Skeletal muscle cell (primary cell): ENCODE results near the gene GSK3A.
A peak's percentile ranks its signal among the peaks of the same experiment; 100 is the strongest.

Source experiments
- DNase-seq: peaks from one replicate; pipeline ENCODE4 v3.0.0-alpha.2; 2010; ENCODE audit warnings: low read depth
- H3K4me3 ChIP-seq: 2 replicates; pipeline ENCODE4 v1.5.1; 2011; ENCODE audit warnings: low read depth, mild to moderate bottlenecking, control low read depth, low read length, moderate library complexity

Gene GSK3A

DNA sequence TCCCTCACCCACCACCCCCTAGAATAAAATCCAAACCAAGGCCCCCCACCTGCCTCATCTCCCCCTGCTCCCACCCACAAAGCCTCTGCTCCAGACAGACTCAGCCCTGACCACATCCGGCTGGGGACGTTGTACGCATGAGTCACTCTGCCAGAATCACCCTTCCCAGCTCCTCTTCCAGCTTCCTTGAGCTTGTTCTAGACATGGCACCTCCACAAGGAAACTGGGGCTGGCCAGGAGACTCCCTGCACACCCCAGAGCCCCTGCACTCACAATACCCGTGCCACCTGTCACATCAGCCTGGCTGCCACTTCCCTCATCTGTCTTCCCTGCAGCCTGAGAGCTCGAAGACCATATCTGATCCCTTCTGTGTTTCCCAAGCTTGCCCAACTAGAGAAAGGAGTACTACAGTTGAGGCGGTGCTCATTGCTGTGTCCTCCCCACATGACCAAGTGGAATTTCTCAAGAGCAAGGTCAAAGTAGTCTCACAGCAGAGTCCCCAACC is 34.6 kb downstream of the GSK3A start:
- DNase-seq: peak; percentile 55
- no peak overlapping the region for H3K4me3 ChIP-seq

DNA sequence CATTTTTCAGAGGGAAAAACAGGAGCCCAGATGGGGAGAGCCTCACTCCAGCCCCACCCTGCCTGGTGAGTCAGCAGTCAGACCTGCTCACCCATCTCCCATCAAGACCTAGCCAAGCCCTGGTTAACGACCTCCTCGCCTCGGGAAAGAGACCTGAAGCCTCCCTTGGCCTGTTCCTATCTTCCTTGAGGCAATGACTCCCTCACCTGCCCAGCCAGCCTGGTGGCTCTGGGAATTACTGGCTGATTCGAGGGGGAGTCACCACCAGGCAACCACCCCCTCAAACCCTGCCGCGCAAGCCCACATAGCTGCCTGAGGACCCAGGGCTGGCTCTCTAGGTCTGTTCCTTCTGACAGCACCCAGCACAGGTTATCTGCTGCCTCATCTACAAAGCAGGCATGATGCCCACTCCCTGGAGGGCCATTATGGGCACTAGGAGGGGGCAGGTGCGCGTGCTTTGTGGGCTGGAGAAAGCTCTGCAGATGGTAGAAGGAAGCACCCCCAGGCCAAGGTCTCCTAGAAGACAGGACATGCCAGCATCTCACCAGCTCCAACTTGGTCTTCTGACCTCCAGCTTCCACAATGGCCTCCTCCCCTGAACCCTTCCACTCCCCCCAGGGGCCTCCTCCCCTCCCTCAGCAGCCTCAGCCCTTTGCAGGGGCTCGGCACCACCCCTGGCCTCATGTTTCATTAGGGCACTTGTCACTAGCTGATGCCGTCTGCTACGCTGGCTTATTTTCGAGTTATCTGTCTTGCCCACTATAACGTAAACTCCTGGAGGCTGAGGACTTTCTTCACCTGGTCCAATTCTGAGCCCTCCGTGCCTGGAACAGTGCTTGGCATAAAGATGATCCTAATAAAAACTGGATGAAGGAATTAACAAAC is 35.3 kb downstream of the GSK3A start:
- no peak overlapping the region for H3K4me3 ChIP-seq
- no peak for DNase-seq

DNA sequence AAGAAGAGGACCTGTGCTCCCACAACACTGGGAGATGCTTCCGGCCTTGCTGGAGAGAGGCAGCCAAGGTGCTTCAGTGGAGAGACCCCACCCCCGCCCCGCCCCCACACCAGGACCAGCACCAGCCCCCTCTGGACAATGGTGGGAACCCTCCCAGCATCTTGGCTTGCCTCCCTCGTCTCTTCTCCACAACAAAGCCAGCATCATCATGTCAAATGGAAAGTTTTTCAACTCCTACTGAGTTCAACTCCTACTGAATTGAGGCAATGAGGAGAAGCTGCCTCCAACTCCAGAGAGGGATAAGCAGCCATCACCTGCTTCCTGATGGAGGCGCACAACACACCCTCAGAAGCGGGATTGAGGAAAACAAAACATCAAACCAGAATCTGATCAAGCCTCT is 37.7 kb downstream of the GSK3A start:
- H3K4me3 ChIP-seq: no peak overlapping the region
- no peak for DNase-seq

DNA sequence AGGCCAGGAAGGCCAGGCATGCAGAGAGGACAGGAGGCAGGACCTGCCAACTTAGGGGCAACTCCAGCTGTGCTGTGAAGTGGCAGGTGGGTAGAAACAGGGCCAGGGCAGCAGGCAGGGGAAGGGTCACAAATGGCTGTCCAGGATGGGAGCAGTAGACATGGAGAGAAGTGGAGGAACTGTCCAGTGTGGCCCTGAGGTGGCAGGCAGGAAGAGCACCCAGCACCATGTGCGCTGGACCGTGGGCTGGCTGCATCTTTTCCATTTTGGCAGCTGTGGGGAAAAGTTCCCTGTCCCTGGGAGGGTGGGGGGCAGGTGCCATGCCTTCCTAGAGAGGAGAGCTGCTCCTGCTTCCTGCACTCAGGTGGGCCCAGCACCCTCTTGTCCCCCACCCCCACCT is 38.7 kb downstream of the GSK3A start:
- no peak overlapping the region for H3K4me3 ChIP-seq
- DNase-seq: no peak

DNA sequence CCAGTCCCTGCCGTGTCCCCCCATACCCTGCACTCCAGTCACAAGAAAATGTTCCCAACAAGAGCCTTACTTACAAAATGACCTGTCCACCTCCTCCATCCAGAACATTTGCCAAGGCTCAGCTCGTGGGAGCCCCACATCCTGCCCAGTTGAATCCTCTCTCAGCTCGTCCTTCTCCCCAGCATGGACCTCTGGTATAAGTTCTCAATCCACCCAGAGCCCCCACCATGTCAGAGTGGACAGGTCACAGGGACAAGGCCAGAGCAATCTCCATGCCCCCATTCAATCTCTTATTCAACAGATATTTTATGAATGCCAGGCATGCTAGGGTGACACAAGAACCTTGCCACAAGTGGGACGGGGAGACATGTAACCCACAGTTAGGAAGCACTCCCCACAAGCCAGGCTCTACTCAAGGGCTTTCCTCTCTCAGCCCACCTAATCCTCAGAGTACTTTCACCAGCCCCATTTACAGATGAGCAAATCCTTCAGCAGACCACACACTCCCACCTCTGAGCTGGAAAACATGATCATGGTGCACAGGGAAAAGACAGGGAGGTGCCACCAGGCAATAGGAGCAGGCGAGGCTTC is 40.0 kb downstream of the GSK3A start:
- no peak for DNase-seq
- H3K4me3 ChIP-seq: no peak overlapping the region

DNA sequence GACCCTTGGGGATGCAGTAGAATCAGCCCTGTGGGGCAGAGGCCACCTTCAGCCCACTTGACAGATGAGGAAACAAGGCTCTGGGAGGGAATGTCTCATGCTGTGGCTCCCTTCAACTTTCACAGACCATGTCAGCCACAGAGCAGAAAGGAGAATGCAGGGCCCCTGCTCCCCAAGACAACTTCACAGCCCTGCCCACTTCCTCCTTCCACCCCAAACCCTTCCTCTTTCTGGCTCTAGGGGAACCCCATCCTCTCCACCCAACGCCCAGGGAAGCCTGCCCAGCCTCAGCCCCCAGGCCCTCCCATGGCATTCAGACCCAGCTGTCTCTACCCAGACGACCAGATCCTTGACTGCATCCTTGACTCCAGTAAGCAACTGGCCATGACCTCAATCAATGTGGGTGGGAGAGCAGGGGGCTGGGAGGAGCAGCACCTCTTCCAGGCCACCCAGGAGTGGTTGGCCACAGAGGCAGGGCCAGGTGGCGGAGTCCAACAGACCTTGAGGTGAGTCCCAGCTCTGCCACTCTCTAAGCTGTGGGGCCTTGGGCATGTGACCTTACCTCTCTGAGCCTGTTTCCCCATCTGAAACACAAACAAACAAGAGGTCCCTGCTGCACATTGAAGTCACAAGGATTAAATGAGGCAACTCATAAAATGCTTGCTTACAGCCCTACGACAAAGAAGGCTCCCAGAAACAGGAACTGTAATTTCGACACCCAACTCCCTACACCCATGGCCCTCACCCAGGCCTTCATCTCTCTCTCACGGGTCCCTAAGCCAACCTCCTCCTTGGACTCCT is 40.7 kb downstream of the GSK3A start:
- no peak overlapping the region for H3K4me3 ChIP-seq
- no peak for DNase-seq

DNA sequence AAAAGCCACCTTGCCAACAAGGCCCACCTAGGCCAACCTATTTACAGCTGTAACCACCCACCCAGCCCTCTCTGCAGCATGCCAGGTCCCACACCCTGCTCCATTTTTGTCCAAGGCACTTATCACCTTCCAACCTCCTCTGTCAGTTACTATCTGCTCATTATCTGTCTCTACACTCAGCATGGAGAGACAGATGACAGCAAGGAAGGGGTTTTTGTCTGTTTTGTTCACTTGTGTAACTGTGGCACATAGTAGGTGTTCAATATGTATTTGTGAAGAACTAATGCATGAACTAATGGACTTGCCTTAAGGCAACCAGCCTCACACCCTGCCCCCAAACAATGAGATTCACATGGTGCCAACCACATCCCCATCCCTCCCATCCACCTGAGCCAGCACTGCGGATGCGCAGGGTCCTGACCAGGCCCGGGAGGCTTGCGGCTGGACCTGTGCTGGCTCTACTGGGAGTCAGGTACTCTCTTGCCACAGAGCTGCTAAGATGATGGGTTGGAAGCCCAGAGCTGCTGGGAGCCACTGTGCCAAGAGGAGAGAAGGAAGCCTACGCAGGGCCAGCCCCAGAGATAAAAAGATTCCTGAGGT is 42.2 kb downstream of the GSK3A start:
- no peak overlapping the region for H3K4me3 ChIP-seq
- no peak for DNase-seq

DNA sequence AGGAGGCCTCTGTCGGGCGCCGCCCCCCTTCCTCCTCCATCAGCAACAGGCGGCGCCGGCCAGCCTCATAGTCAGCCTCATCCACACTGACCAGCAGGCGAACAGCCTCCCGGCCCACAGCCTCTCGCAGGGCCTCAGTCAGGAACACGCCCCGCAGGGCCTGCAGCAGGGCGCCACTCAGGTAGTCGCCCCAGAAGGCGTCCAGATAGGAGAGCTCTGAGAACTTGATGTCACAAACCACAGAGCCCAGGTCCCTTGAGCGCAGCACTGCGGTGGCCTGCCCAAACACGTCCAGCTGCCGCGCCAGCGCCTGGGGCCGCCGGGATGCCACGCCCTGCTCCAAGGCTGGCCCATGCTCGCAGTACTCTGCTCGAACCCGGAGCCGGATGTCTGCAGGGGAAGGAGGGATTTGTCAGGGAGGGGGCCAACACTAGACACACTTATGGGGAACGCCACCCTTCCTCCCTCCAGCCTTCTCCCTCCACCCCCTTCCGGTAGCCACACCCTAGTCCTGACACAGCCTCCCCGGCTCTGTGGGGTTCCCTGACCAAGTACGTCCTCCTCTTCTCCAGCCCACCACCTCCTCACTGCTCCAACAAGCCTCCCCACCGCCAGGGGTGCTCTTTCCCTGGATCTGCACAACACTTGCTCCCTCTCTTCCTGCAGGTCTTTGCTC is 42.8 kb downstream of the GSK3A start:
- no peak for DNase-seq
- no peak overlapping the region for H3K4me3 ChIP-seq

DNA sequence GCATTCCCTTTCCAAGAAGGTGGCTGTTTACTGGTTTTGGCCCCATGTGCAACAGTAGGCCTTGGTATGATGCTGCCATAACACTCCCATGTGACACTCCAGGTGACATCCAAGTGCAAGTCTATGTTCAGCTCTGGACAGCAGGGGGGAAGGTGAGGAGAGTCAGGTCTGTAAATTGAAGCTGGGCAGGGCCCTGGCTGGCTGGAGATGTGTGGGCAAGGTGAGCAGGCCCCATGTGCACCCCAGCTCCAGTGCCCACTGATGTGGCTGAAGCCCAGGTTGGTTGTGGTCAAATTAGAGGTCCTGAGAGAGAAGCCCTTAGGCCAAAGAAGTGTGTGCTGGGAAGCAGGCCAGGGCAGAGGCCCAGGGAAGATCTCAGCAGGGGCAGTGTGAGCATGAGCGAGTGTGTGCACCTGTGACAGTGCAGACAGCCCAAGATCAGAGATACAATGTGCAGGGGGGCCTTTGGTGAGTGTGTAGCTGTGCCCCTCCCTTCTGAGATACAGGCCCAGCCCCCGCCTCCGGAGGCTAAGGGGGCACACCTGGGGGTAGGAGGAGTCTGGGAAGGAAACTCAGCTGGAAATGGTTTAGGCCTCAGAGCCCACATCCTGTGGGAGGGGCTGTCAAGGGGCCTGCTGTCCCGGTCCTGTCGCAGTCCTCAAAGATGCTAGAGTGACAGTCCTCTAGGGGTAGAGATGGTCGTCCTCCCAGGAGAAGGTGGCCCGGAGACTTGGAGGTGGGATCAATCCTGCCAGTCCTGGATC is 43.5 kb downstream of the GSK3A start:
- H3K4me3 ChIP-seq: no peak overlapping the region
- DNase-seq: no peak

DNA sequence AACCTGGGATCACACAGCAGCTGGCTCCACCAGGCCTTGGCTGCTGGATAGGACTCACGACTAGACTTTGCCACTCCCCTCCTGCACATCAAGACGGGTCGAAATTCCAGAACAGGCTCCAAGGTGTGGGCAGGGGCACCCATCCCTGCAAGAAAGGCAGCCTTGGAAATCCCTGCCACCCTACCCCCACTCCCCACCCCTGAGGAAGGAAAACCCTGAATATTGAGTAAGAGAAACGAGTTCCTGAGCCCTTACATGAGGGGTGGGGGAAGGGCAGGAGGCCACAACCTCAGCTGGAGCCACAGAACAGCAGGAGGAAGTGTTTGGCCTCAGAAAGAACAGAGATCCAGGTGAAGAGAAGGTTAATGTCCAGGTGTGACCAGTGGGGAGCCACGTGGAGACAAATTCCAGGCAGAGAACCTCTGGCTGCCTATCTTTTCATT is 45.0 kb downstream of the GSK3A start:
- no peak for DNase-seq
- no peak overlapping the region for H3K4me3 ChIP-seq

DNA sequence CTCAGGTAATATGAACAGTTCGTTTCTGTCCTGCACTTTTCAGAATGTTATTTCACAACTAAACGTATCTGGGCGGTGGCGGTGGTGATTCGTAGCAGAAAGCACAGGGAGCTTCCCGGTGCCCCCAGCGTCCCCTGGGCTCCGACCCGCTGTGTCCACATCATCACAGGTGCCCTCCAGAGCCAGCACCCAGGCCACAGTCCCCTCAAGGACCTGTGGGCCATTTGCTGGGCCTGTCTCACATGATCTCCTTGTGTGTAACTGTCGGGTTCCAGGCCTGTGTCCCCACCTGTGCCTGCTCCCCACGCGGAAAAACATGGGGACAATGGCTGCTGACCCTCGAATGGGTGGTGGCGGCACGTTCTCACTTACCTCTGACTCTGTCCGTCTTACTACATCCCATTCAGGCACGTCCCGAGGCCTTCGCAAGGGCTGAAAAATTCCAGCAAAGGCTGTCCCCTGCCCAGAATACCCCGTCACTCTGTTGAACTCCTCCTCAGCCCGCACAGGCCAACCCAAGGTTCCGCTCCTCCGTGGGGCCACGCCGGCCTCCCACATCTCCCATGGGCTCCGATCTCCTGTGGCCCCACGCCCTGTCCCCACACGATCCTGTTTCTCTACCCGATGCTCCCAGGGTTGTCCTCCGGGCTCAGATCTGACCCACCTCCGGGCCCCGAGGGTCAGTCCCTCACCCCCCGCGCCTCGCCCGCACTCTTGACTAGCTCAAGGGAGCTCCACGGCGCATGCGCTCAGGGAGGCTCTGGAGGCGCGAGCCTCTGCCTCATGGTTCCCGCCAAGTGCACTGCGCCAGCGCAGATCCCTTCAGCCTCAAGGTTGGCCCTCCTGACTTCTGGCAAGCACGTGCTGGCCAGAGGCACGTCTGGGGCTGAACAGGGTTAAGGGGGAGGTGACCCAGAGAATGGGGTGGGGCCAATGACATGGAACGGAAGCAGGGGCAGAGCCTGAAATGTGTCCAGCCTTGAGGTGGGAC is 46.1 kb downstream of the GSK3A start:
- H3K4me3 ChIP-seq: no peak overlapping the region
- DNase-seq: no peak

DNA sequence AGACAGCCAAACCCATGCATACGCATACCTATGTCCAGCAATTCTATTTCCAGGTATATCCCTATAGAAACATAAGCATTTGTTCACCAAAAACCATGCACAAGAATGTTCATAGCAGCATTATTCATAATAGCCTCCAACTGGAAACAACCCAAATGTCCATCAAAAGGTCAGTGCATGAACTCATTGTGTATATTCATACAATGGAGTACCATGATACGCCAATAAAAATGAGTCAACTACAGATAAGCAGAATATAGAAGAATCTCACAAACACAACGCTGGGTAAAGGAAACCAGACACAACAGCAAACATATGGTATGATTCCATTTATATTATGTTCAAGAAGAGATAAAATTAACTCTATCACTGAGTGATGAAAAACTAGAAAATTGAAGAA is 48.7 kb downstream of the GSK3A start:
- H3K4me3 ChIP-seq: no peak overlapping the region
- no peak for DNase-seq

DNA sequence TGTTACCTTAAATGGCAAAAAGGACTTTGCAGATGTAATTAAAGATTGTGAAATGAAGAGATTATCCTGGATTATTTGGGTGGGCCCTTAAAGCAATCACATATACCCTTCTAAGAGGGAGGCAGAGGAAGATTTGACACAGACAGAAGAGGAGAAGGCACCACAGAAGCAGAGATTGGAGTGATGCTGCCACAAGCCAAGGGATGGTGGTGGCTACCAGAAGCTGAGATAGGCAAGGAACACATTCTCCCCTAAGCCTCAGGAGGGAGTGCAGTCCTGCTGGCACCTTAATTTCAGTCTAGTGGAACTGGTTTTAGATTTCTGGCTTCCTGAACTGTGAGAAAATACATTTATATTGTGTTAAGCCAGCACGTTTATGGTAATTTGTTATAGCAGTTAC is 49.1 kb downstream of the GSK3A start:
- H3K4me3 ChIP-seq: no peak overlapping the region
- no peak for DNase-seq

DNA sequence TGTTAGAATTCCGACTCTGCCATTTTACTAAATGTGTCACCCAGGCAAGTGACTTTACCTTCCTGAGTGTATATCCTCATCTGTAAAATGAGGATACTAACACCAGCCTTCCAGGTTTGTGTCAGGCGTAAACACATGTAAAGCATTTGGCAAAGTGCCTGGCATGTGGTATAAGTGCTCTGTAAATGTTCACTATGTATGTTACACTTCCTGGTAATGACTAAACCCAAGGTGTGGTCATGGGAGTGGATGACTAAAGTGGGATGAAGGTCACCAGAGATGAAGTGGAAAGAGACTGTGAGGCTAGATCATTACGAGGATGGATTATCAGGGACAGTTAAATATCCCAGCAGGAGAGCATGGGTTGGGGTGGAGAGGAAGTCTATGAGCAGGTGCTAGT is 50.5 kb downstream of the GSK3A start:
- H3K4me3 ChIP-seq: no peak overlapping the region
- peak; percentile 42 for DNase-seq

DNA sequence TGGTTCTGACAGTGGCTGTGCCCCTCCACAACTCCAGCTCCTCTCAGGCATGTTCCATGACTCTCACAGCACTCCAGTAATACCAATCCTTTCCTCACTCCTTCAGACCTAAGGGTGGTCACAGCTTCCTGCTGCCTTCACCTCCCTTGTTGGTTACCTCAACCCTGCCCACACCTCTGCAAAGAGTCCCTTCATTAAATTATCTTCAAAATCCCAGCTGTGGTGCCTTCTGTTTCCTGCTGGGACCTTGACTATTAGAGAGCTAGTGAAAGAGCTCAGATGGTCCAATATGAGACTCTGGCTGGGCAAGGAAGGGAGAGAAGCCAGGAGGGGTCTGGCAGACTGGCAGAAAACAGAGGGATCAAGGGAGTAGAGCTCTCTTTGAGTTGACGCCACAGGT is 51.1 kb downstream of the GSK3A start:
- H3K4me3 ChIP-seq: no peak overlapping the region
- DNase-seq: no peak

DNA sequence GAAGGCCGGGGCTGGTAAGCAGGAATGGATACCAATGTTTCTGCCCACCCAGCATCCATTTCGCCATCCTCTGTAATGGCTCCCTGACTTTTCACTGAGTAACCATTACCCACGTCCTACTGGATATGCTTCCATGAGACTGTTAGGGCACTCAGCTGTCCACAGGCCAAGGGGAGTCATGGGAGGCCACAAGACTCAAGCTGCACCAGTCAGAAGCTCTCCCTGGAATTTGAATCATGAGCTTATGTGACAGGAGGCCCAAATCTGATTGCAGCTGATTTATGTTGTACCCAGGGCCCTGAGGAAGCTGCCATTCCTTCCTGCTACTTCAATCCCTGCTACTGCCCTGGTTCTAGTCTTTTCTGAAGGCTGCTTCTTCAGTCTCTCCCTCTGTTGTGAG is 53.3 kb downstream of the GSK3A start:
- no peak overlapping the region for H3K4me3 ChIP-seq
- DNase-seq: no peak

DNA sequence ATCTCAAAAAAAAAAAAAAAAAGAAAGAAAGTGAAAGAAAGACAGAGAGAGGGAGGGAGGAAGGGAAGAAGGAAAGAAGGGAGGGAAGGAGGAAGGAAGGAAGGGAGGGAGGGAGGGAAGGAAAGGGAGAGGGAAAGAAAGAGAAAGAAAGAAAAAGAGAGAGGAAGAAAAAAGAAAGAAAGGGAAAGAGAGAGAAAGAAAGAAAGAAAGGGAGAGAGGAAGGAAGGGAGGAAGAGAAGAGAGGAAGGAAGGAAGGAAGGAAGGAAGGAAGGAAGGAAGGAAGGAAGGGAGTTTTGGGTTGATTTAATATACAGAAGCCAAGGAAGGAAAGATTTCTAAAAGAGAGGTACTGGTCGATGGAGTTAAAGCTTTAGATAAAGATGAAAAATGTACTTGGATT is 53.7 kb downstream of the GSK3A start:
- DNase-seq: no peak
- no peak overlapping the region for H3K4me3 ChIP-seq
